K562 treated with DMSO at 1 percent for 4 hours (cell line): Measurements from ENCODE around the gene CTSV. TPM values are rescaled to one million over a fixed set of nuclear protein-coding genes. Genes with fewer than 3 reads are reported as not detected.

Experiments used
- total RNA-seq: library from RNA; unstranded; fragments of 300-600 nt; gene quantifications from 2 replicates; pipeline ENCODE4 v1.2.3, GENCODE V29; 2022; ENCODE audit not compliant: insufficient read depth

Gene CTSV
- not detected in 2 replicates for total RNA-seq

DNA sequence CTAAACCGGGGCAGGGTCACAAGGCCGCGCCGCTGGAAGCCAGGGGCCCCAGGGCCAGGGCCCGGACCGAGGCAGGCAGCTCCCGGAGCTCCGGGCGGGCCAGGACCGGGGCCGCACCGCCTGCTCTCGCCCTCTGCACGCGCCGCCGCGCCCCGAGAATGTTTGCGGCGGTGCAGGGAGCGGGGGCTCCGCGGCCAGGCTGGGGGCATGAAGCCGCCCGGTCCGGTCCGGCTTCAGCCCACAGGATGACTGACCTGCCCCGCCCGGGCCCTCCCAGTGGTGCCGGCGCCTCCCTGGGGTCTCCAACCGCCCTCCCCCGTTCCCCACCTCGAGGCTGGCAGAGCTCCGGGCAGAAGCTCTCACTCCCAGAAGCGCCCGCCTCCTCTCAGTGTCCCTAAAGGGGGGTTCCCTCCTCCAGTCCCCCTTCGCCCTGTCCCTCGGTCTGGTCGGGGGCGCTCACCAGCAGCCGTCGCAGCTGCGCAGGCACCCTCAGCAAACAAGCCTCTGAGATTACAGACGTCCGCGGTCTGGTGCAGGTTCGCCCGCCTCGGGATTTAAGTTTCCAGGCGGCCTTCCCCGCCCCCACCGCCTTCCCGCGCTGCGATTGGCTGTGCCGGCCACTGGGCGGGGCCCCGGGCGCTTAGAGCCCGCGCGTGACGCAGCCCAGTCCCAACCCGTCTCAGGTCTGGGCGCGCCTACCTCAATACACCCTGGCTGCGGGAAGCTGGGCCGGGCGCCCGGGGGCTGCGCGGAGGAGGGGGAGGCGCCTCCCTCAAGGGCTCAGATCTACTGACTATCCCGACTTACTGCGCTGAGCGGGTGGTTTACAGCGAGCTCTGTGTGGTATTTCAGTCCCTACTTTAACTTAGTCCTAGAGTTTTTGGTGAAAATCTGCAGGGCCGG lies at the start of gene CTSV:
Gene CTSV, minus strand, starts transcription at position 532 of the 903 bp plus-strand sequence. CDS start 1,099 bp downstream, outside the sequence.

Other genes starting within 250 kb of the CTSV start
- gene ZNF782, start 184.6 kb downstream of the CTSV start, total RNA-seq = 1.8 and 2.7 TPM in 2 replicates
- 0.21 TPM in 1 of 2 replicates, not detected in the other for gene NUTM2G, start 110.3 kb downstream of the CTSV start, total RNA-seq